Measurements from ENCODE around the gene NPAT. TPM values are rescaled to one million over a fixed set of nuclear protein-coding genes. Genes with fewer than 3 reads are reported as not detected.

The NPAT gene
- total and polyA plus RNA-seq, 9 of the 15 experiments (the other 6 are each of a cell fraction or from before 2014, with no cell fraction given), result 8.8 to 30.0 (median 22.1) TPM

DNA sequence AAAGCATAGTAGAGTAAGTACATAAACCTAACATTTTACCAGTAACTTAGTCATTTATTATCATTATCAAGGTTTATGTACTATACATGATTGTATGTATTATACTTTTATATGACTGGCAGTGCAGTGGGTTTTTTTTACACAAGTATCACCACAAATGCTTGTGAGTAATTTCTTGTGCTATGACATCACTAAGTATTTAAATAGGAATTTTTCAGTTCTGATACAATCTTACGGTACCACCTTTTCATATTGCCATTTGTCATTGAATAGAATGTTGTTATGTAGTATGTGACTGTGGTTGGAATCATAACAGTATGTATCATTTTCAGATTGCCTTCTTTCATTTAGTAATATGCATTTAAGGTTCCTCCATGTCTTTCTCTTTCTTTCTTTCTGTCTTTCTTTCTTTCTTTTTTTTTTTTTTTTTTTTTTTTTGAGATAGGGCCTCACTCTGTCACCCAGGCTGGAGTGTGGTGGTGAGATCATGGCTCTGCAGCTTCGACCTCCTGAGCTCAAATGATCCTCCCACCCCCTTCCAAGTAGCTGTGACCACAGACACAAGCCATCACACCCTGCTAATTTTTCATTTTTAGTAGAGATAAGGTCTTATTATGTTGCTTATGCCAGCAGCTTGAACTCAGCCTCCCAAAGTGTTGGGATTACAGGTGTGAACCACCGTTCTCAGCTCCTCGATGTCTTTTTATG, 19.0 kb upstream of the NPAT start (continued):
- TF ChIP-seq CREM (IDR thresholded peaks at IDR 0.05; ENCODE audit: low read depth) (no peak), NR2F6 (CRISPR knock-in tag; IDR thresholded peaks at IDR 0.05) (no peak), POLR3G (IDR thresholded peaks at IDR 0.05; ENCODE audit: extremely low read depth, insufficient read length, insufficient replicate concordance) (no peak), ARNT (IDR thresholded peaks at IDR 0.05) (no peak)
- TF ChIP-seq, protein P1, sequence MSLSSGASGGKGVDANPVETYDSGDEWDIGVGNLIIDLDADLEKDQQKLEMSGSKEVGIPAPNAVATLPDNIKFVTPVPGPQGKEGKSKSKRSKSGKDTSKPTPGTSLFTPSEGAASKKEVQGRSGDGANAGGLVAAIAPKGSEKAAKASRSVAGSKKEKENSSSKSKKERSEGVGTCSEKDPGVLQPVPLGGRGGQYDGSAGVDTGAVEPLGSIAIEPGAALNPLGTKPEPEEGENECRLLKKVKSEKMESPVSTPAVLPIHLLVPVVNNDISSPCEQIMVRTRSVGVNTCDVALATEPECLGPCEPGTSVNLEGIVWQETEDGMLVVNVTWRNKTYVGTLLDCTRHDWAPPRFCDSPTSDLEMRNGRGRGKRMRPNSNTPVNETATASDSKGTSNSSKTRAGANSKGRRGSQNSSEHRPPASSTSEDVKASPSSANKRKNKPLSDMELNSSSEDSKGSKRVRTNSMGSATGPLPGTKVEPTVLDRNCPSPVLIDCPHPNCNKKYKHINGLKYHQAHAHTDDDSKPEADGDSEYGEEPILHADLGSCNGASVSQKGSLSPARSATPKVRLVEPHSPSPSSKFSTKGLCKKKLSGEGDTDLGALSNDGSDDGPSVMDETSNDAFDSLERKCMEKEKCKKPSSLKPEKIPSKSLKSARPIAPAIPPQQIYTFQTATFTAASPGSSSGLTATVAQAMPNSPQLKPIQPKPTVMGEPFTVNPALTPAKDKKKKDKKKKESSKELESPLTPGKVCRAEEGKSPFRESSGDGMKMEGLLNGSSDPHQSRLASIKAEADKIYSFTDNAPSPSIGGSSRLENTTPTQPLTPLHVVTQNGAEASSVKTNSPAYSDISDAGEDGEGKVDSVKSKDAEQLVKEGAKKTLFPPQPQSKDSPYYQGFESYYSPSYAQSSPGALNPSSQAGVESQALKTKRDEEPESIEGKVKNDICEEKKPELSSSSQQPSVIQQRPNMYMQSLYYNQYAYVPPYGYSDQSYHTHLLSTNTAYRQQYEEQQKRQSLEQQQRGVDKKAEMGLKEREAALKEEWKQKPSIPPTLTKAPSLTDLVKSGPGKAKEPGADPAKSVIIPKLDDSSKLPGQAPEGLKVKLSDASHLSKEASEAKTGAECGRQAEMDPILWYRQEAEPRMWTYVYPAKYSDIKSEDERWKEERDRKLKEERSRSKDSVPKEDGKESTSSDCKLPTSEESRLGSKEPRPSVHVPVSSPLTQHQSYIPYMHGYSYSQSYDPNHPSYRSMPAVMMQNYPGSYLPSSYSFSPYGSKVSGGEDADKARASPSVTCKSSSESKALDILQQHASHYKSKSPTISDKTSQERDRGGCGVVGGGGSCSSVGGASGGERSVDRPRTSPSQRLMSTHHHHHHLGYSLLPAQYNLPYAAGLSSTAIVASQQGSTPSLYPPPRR (CRISPR knock-in tag; IDR thresholded peaks at IDR 0.05; ENCODE audit: borderline replicate concordance), result no peak

DNA sequence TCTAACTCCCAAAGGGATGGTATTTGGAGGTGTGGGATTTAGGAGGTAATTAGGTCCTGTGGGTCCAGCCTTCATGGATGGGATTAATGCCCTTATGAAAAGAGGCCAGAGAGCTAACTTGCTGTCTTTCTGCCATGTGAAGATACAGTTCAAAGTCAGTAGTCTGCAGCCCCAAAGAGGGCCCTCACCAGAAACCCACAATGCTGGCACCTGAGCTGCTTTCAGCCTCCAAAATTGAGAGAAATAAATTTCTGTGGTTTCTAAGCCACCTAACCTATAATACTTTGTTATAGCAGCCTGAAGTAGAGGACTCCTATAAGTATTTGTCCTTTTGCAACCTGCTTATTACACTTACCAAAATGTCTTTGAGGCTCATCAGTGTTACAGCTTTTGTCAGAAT, 16.6 kb upstream of the NPAT start:
- Histone ChIP-seq H3K4me2 (ENCODE audit: insufficient read depth, low read length) (no peak overlapping the region), H4K20me1 (replicated peaks; ENCODE audit: control insufficient read depth, insufficient read depth, low read length) (no peaks in the 10 kb centered on the region), H3K36me3 (ENCODE audit: control insufficient read depth, insufficient read depth, low read length) (peaks cover 14% of the 10 kb centered on the region; the same call in 2 of the 3 replicates), H3K9me3 (replicated peaks; ENCODE audit: control insufficient read depth, insufficient read depth, low read depth, low read length) (no peaks in the 10 kb centered on the region), H3K9me1 (ENCODE audit: control insufficient read depth, insufficient read depth, low read length) (no peaks in the 10 kb centered on the region), H2AFZ (ENCODE audit: low read depth, low read length) (no peak overlapping the region), H3K79me2 (ENCODE audit: control insufficient read depth, insufficient read depth, low read length) (no peaks in the 10 kb centered on the region), H3K9ac (ENCODE audit: insufficient read depth in 1 of 2, low read depth in 2 of 2, low read length in 2 of 2) (no peak overlapping the region), H3K27ac (ENCODE audit: extremely low read depth, low read depth, low read length) (no peak overlapping the region), H3K4me1 (replicated peaks in 1 of 2; ENCODE audit: control insufficient read depth in 2 of 2, insufficient read depth in 2 of 2, low read length in 2 of 2) (no peaks in the 10 kb centered on the region), H3K27me3 (ENCODE audit: control insufficient read depth in 2 of 2, insufficient read depth in 2 of 2, low read length in 2 of 2) (no peaks in the 10 kb centered on the region), H3K4me3 (no peak overlapping the region)
- ChIA-PET CTCF (ENCODE audit: low intra/inter-chr PET ratio) (no interaction called here), POLR2A (interaction anchor here (0.6 to 2.3 kb wide), 2 partner anchors 16 to 261 kb away, joined by 3 to 9 read pairs; partner anchors contain the start of genes ATM and NPAT)
- no peak for FAIRE-seq
- DNase-seq (ENCODE audit: extremely low read depth in 1 of 4, low spot score in 3 of 4), result no peak
- BruUV-seq (replicated peaks), result no TSS peak
- in situ Hi-C loops (cut with MboI), result no loop called here
- intact Hi-C loops (cut with micrococcal nuclease), result no loop called here
- ATAC-seq, result no peak
- no peak for TF ChIP-seq TBP (optimal IDR thresholded peaks at IDR 0.05; ENCODE audit: low read depth, low read length)
- TF ChIP-seq, protein P2, sequence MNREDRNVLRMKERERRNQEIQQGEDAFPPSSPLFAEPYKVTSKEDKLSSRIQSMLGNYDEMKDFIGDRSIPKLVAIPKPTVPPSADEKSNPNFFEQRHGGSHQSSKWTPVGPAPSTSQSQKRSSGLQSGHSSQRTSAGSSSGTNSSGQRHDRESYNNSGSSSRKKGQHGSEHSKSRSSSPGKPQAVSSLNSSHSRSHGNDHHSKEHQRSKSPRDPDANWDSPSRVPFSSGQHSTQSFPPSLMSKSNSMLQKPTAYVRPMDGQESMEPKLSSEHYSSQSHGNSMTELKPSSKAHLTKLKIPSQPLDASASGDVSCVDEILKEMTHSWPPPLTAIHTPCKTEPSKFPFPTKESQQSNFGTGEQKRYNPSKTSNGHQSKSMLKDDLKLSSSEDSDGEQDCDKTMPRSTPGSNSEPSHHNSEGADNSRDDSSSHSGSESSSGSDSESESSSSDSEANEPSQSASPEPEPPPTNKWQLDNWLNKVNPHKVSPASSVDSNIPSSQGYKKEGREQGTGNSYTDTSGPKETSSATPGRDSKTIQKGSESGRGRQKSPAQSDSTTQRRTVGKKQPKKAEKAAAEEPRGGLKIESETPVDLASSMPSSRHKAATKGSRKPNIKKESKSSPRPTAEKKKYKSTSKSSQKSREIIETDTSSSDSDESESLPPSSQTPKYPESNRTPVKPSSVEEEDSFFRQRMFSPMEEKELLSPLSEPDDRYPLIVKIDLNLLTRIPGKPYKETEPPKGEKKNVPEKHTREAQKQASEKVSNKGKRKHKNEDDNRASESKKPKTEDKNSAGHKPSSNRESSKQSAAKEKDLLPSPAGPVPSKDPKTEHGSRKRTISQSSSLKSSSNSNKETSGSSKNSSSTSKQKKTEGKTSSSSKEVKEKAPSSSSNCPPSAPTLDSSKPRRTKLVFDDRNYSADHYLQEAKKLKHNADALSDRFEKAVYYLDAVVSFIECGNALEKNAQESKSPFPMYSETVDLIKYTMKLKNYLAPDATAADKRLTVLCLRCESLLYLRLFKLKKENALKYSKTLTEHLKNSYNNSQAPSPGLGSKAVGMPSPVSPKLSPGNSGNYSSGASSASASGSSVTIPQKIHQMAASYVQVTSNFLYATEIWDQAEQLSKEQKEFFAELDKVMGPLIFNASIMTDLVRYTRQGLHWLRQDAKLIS (CRISPR knock-in tag; IDR thresholded peaks at IDR 0.05), result no peak
- no peak for TF ChIP-seq ZNF507 (tag; conservative IDR thresholded peaks at IDR 0.05)
- TF ChIP-seq, protein P3, sequence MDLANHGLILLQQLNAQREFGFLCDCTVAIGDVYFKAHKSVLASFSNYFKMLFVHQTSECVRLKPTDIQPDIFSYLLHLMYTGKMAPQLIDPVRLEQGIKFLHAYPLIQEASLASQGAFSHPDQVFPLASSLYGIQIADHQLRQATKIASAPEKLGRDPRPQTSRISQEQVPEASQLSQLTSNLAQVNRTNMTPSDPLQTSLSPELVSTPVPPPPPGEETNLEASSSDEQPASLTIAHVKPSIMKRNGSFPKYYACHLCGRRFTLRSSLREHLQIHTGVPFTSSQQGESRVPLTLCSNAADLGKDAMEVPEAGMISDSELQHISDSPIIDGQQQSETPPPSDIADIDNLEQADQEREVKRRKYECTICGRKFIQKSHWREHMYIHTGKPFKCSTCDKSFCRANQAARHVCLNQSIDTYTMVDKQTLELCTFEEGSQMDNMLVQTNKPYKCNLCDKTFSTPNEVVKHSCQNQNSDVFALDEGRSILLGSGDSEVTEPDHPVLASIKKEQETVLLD (IDR thresholded peaks at IDR 0.05), result no peak
- no peak for TF ChIP-seq CBX3 (IDR thresholded peaks at IDR 0.05; ENCODE audit: borderline replicate concordance in 1 of 2, low read length in 2 of 2)
- no peak for TF ChIP-seq TFAM (CRISPR knock-in tag; conservative IDR thresholded peaks at IDR 0.05)

All from K562 (cell line).